GM18867 (cell line): Measurements from ENCODE around the gene MSANTD2.
"Not testable (repeated sequence)": the region's sequence is repeated elsewhere in the genome, so short reads cannot be mapped to it uniquely, and the experiment has no call there.

Experiments
- ATAC-seq: cut with Tn5 transposase; IDR thresholded peaks from one replicate; pipeline ENCODE4 v1.9.1; 2021; ENCODE audit warnings: mild to moderate bottlenecking, moderate library complexity; ENCODE audit not compliant: unreplicated experiment

The MSANTD2 gene

GRCh38 chr11:124778281-124778680 is 21.9 kb downstream of the MSANTD2 start:
- no peak for ATAC-seq

GRCh38 chr11:124776865-124777645 is 23.2 kb downstream of the MSANTD2 start:
- no peak for ATAC-seq

- not testable (repeated sequence) for ATAC-seq
These were observed 29.2 kb downstream of the MSANTD2 start for GRCh38 chr11:124770959-124771358.

GRCh38 chr11:124769806-124770774 is 30.1 kb downstream of the MSANTD2 start:
- ATAC-seq: no peak

GRCh38 chr11:124768914-124769313 is 31.3 kb downstream of the MSANTD2 start:
- ATAC-seq: no peak

- no peak for ATAC-seq
These were observed 34.0 kb downstream of the MSANTD2 start for GRCh38 chr11:124766156-124766555.

- peak; percentile 35 for ATAC-seq
These were observed 36.9 kb downstream of the MSANTD2 start for GRCh38 chr11:124763156-124763947.

- peak; percentile 22 for ATAC-seq
These were observed 37.5 kb downstream of the MSANTD2 start for GRCh38 chr11:124762624-124763155.

GRCh38 chr11:124762105-124762623 is 38.0 kb downstream of the MSANTD2 start, which contains the start of gene ESAM:
Gene ESAM (minus strand): TSS chr11:124762290. CDS start chr11:124762154, 136 bp downstream.
- ATAC-seq: peak; percentile 71

- no peak for ATAC-seq
These were observed 38.7 kb downstream of the MSANTD2 start for GRCh38 chr11:124761301-124762104.

- no peak for ATAC-seq
These were observed 39.4 kb downstream of the MSANTD2 start for GRCh38 chr11:124760806-124761205.

GRCh38 chr11:124760205-124760652 is 40.0 kb downstream of the MSANTD2 start:
- ATAC-seq: no peak

GRCh38 chr11:124759266-124760204 is 40.7 kb downstream of the MSANTD2 start:
- ATAC-seq: no peak

GRCh38 chr11:124758355-124759265 is 41.6 kb downstream of the MSANTD2 start:
- ATAC-seq: peak; percentile 58

GRCh38 chr11:124757320-124757719 is 42.9 kb downstream of the MSANTD2 start:
- ATAC-seq: no peak

- no peak for ATAC-seq
These were observed 43.4 kb downstream of the MSANTD2 start for GRCh38 chr11:124756753-124757227.
